Forelimb muscle (tissue), 1 donor: ENCODE measurements around the gene TMEM164. TPM values are rescaled to one million over a fixed set of nuclear protein-coding genes. Genes with fewer than 3 reads are reported as not detected.

Experiments used
- DNase-seq: peaks from one replicate; pipeline ENCODE4 v3.0.0-alpha.2; 2013; ENCODE audit warnings: low read depth
- polyA plus RNA-seq: library from polyadenylated mRNA; unstranded; fragments of 120-200 nt; gene quantifications from one replicate; pipeline ENCODE4 v1.2.1, GENCODE V29; 2013; ENCODE audit not compliant: insufficient read length

Gene TMEM164
- polyA plus RNA-seq, 1 donor: 23.1 TPM

DNA sequence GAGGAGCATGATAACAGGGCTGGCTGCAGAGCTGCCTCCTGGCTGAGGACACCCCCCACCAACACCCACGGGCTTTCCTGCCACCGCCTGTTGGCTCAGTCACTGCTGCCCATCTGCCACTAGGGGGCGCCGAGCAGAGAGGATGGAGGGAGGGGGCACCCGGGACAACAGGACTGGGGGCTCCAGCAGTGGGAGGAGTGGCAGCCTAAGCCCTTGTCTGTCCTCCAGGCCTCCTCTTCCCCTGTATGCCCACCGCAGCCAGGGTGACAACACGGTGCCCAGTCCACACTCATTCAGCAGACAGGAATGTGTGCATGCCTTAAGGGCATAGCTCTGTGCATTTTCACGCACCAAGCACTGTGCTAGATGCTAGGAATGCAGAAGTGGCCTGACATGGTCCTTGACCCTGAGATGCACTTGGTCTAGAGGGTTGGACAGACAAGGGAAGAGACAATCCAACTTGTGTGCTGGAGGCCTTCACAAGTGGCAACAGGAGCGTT lies 165.1 kb downstream of the TMEM164 start:
- DNase-seq: no peak

DNA sequence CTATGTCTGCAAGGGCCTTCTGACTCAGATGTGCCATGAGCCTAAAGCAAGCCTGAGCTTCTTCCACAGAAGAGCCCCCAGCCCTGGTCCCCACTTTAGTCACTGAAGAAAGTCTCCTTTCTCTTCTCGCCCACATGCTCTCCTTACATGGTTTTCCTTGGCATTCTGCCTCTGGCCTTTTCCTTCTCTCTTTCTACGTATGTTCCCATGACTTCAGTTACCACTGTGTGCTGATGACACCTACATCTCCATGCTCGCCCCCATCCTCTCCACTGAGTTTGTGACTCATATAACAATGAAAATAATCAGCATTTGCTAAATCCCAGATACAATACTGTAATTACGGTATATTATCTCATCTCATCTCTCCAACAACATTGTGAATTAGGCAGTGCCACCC lies 165.7 kb downstream of the TMEM164 start:
- DNase-seq: no peak

DNA sequence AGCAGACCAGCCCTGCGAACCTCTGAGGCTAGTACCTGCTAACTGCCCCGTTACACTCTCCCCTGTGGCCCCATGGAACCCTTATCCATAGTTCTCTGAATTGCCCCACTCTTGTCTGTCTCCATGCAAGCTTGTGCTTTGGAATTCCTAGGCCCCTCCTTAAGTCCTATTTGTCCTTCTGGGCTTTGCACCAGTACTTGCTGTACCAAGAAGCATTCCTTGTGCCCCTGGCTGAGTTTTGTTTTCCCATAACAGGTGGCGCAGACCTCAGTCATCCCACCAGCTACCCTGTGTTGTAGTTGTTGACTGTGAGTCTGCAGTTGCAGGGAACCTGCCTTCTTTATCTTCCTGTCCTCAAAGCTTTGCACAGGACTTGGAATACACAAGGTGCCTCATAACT lies 167.1 kb downstream of the TMEM164 start:
- DNase-seq: no peak

- no peak for DNase-seq
Observed at GRCh38 chrX:110171442-110171841, 168.5 kb downstream of the TMEM164 start.

GRCh38 chrX:110172215-110172614 lies 169.3 kb downstream of the TMEM164 start:
- DNase-seq: no peak

- no peak for DNase-seq
Observed at GRCh38 chrX:110173192-110174175, 170.6 kb downstream of the TMEM164 start.

- DNase-seq: no peak
Observed at GRCh38 chrX:110175146-110175545, 172.2 kb downstream of the TMEM164 start.

DNA sequence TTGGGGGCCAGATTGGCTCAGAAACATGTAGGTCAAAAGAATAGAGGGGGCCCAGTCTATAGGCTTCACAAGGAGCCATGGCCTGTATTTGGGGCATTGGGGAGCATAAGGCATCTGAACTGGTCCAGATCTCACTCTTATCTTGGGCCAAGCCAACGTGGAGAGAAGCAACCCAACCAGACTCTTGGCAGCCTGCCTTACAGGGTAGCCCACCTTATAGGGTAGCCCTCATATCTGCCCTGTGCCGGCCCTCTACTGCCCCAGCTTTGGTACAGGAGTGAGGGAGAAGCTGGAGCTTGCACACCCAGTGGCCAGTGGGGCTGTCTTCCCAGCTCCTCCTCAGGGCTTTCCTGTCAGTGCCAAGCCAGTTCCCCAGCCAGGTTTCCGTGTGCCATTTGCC lies 172.8 kb downstream of the TMEM164 start:
- DNase-seq: no peak

DNA sequence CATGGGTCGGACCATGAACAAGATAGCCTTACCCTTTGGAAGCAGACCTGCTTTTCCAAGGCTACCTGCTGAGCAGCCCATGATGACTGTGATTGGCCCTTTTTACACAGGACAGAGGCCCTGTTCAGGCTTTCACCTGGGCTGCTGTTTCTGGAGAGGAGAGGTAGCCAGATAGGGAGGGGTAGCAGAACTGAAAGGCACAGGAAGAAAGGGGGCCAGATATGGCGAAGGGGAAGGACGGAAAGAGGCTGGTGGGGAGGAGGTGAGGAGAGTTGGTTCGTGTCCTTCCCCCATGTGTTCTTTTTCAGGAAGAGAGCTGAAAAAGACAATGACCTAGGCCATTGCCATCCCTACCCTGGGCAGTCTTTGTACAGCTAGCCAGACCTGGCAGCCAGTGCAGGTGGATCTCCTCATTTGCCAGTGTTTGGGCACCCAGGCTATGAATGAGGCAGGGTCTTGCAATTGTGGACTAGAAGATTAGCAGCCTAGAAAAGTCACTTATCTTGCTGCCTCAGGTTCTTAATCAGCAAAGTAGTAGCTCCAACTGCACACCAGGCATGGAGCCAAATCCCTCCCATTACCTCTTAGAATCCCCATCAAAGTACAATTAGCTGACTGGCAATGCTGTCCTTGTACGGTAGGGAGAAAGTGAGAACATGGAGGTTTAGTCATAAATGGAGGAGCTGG lies 175.4 kb downstream of the TMEM164 start:
- no peak for DNase-seq

- DNase-seq: peak; percentile 39
Observed at GRCh38 chrX:110180176-110180927, 177.4 kb downstream of the TMEM164 start.

- no peak for DNase-seq
Observed at GRCh38 chrX:110180928-110181310, 178.0 kb downstream of the TMEM164 start.

DNA sequence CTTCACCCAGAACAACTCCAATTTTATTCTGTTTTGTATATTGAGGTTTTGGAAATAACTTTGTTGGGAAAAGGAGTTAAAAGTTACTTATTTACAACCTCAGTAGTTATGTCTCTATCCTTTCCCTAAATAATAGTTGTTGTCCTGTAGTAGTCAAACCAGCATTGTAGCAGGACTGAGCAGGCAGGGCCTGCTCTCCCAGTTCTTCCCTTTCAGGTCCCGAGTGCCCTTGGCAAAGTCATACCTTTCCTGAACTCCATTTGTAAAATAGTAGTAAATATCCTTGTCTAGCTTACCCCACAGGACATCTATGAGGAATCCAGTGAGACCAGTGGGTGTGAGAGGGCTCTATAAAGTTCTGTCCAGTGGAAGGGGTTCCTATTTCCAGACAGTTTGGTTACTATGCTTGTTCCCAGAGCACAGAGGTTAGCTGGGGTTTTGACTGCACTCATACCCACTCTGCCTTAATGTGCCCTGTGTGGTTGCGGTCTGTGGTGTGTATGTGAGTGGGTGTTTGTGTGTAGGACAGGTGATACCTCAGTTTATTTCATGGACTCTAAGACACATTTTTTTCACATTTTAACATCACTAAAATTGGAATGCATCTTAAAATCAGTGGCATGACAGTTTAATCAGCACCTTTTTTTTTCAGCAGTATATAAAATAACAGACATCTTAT lies 178.7 kb downstream of the TMEM164 start:
- no peak for DNase-seq

DNA sequence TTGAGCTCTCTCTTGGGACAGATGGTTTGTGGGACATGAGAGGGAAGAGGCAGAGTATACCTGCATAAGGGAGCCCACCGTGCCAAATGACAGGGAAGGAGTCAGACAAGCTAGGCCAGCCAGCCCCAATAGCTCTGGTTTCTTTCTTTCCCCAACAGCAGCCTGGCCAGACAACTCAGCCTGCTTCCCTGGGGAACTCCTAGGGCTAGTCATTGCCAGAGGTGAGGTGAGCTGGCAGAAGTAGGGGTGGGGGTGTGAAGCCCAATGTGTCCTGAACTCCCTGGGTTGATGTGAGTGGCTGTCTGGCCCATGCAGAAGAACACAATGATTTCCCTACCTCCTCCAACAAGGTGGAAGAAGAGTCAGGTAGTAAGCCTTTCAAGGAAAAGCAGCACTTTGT lies 179.4 kb downstream of the TMEM164 start:
- no peak for DNase-seq

DNA sequence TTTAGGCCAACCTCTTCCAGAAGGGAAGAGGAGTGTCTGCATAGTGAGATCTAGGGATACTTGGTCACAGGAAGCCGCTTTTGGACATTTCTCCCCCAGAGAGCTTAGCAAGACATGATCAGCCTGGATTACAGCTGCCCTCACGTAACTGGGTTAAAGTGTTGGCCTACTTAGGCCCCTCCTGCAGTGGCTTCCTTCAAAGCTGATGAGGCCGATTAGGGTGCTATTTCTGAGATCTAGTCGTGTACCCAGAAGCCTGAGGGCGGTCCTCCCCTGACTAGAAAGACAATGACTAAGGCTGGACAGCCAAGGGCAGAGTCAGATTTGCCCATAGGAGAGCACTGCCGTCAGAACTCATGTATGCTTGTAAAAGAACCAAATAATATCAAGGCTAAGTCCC lies 180.0 kb downstream of the TMEM164 start:
- no peak for DNase-seq

- no peak for DNase-seq
Observed at GRCh38 chrX:110183314-110183713, 180.4 kb downstream of the TMEM164 start.

DNA sequence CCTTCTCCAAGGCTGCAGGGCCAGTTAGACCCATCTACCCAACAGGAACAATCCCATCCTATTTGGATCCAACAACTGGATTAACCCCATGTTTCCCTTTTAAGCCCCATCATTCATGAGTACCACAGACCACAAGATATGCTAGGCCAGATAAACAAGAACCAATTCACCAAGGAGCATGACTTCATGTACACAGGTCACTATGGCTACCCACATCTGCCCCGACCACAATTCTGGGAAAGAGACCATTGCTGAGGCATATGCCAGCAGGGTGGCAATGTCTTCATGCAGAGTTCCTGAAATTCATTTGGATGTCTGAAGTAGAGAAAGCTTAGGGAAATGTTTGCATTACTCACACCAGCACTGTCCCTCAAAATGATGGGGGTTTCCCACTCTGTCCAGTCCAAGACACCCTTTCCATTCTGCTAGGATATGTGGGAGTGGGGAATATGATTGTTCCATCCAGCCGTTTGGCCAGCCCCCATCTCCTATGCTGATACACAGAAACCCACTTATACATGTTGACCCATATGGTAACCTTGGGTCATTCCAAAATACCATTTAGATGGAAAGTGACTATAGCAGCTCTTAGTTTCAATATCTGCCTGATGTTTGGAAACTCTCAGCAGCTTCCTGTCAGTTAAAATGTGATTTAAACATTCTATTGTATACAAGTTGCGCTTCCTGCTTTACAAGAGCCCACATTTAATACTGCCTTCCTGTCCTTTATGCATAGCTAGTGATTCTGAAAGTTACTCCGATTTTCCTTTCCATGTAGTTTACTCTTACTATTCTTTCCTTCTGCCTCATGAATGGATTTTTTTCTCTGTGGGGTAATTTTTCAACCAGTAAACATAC lies 186.0 kb downstream of the TMEM164 start:
- no peak for DNase-seq

- no peak for DNase-seq
Observed at GRCh38 chrX:110192516-110192915, 189.6 kb downstream of the TMEM164 start.

DNA sequence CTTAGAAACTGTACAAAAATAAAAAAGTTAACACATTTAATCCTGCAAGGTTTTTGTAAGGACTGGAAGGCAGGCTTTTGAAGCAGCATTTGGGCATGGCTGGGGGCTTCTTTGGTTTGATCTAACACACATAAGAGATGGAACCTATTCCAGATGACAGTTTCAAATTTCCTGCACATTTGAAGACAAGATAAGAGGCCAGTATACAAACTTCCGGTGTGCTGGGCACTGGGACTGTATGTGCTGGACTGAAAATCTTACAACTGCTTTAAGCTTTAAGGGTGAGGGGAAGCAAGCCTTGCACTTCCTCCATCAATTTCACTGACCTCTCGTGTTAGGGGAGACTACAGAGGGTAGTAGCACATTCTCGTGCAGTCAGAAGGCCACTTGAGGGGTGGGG lies 192.1 kb downstream of the TMEM164 start:
- DNase-seq: no peak

DNA sequence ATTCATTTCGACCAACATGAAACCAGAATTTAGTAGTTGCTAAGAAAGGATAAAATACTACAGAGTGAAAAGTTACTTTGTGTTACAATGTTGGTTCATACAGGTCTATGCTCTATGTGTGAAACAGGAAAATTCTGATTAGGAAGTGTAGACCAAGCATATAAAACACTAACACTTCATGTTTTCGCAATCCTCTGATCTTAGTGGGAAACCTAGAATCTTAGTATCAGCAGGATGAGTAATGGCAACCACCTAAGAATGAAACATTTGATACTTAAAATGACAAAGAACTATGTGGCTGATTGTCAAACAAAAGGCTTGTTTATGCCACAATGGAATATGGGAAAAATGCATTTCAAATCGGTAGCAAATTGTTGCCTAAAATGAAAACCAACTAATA lies 198.9 kb downstream of the TMEM164 start:
- no peak for DNase-seq

DNA sequence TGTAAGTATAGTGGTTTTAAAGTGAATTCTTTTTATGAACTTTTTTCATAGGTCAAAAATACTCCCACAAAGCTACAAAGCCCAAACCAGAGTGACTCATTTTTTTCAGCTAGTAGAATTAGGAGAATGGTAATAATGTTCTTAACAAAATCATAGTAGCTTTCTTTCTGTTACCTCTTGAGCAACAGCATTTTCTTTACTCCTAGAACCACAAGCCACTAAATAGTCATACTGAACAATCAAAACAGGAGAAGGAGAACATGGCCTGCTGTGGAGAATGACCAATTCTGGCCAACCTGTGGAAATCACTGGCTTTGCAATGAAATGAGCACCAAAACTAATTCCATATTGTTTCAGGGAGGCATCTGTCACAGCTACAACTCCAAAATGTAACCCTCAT lies 202.1 kb downstream of the TMEM164 start:
- DNase-seq: no peak

DNA sequence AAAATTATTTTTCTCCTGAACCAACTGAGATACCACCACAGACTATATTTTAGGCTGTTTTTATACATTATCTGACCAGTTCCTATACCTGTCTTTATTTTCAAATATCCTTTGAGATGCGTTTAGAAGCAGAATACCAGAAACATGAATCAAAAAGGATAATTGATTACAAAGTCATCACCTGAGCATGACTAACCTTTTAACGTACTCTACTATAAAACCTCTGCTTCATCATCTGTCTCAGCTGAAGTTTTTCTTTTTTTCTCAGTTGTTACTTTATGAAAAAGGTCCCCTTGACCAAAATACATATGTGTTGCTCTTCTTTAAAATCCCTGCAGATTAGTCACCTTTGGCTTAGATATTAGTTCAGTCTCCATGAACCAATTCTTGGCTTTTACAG lies 205.2 kb downstream of the TMEM164 start:
- no peak for DNase-seq
